SK-N-MC (cell line): ENCODE data around the gene NDST4.

ENCODE experiments used
- EZH2 ChIP-seq: fragments of 200-600 bp; sonication (generic); IDR thresholded peaks from one replicate; pipeline ENCODE4 v1.6.1; 2017; ENCODE audit warnings: antibody characterized with exemption
- POLR2AphosphoS5 ChIP-seq: IDR thresholded peaks from 2 replicates; pipeline ENCODE4 v1.6.1; 2012; ENCODE audit warnings: mild to moderate bottlenecking, low read depth, low read length, borderline replicate concordance

DNA sequence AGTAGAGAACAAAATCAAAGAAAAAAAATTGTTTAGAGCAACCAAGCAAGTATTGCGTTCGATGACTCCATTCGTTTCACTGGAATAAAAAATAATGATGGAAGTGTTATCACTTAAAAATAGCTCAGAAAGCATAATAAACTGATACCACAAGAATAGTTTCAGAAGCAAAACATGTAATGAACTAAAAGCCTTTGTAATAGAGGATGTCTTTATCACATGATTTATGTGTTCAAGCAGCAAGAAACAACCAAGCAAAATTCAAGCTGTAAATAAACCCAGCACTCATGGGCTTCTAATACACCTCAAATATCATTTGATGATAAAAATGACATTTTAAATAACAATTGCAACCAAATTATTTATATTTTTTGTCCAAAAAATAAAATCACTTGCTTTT, 192.2 kb downstream of the NDST4 start:
- TF ChIP-seq POLR2AphosphoS5, result no peak
- no peak for TF ChIP-seq EZH2
